Mammary epithelial cell (primary cell): ENCODE data around the gene CCDC134.

Experiments used
- CTCF ChIP-seq, 2 donors: IDR thresholded peaks in 1 of 2; conservative IDR thresholded peaks in 1 of 2; 2 replicates each; pipeline ENCODE4 v1.5.1; 2011 to 2012; ENCODE audit warnings: inconsistent platforms in 2 of 2, low read length in 2 of 2, mild to moderate bottlenecking in 2 of 2, control low read depth in 1 of 2, low read depth in 1 of 2; ENCODE audit not compliant: insufficient read depth in 1 of 2; ENCODE audit errors: extremely low read depth in 1 of 2
- EZH2 ChIP-seq: IDR thresholded peaks from 2 replicates; pipeline ENCODE4 v1.6.1; 2012; ENCODE audit warnings: low read length, inconsistent platforms, borderline replicate concordance

DNA sequence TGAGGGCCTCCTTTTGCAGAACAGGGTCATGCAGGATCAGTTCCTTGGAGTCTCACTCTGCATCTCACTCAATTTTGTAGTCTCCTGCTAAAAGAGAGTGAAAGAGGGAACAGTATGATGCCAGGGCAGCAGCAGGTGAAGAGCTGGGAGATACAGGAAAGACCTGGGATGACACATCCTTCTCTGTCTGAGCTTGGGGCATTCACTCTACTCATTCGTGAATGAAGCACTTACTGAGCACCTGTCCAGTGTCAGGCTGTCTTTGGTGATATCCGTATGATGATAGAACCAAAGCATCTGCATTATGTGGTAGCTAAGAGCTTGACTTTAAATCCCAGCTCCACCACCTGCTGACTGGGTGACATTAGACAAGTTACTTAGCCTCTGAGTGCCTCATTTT is 46.8 kb downstream of the CCDC134 start:
- no peak for TF ChIP-seq EZH2
- no peak for TF ChIP-seq CTCF (conservative IDR thresholded peaks at IDR 0.05 in 1 of 2, IDR thresholded peaks at IDR 0.05 in 1 of 2; ENCODE audit: extremely low read depth in 1 of 2, insufficient read depth in 1 of 2, low read depth in 1 of 2, low read length in 2 of 2)
